22Rv1 (cell line): Measurements from ENCODE around the gene PCBP2.
A peak's percentile ranks its signal among the peaks of the same experiment; 100 is the strongest.
"Not testable (repeated sequence)": the region's sequence is repeated elsewhere in the genome, so short reads cannot be mapped to it uniquely, and the experiment has no call there.

Experiments used
- H3K27ac ChIP-seq: fragments of 450-650 bp; 2 replicates; pipeline ENCODE4 v1.5.1; 2017
- CTCF ChIP-seq: fragments of 450-650 bp; IDR thresholded peaks from 2 replicates; pipeline ENCODE4 v1.5.1; 2017; ENCODE audit warnings: mild to moderate bottlenecking
- ZFX ChIP-seq: fragments of 450-650 bp; IDR thresholded peaks from 2 replicates; pipeline ENCODE4 v1.6.1; 2017; ENCODE audit warnings: antibody characterized with exemption, borderline replicate concordance

Gene PCBP2

GRCh38 chr12:53418221-53418620 is 33.7 kb upstream of the PCBP2 start:
- no peak for TF ChIP-seq ZFX
- H3K27ac ChIP-seq = no peak overlapping the region

- TF ChIP-seq CTCF (no peak), ZFX (no peak)
- H3K27ac ChIP-seq = peak overlapping the region; percentile 82
Measured at GRCh38 chr12:53419756-53420155, 32.1 kb upstream of the PCBP2 start.

DNA sequence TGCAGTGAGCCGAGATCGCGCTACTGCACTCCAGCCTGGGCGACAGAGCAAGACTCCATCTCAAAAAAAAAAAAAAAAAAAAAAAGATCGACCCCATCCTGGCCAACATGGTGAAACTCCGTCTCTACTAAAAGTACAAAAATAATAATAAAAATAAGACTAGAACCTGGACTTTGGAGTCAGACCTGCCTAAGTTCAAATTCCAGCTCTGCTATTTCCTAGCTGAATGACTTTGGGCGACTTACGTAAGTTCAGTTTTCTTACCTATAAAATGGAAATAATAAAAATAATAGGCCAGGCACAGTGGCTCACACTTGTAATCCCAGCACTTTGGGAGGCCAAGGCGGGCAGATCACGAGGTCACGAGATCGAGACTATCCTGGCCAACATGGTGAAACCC is 29.7 kb upstream of the PCBP2 start:
- not testable (repeated sequence) for H3K27ac ChIP-seq

DNA sequence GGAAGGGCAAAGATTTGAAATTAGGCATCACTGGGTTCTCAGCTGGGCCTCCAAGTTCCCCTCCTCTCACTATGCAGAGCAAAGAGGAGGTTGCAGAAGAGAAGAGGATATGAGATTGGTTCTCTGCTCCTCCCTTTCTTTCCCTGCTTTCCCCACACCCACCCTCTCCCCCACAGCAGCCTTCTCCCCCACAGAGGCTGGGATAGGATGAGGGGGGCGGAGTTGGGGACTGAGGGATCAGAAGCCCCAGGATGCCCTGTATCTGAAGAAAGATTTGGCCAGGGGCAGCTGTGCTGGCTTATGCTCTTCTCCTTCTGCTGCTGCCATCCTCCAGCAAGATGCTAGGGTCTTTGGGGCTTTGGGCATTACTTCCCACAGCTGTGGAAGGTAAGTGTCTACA is 28.3 kb upstream of the PCBP2 start, which contains the start of gene AMHR2:
Gene AMHR2, plus strand, starts transcription at position 259 of the 400 bp plus-strand sequence. Its CDS starts 80 bp downstream, at position 339.
- H3K27ac ChIP-seq = no peak within 1 kb of the TSS
- no peak for TF ChIP-seq ZFX
- TF ChIP-seq CTCF = no peak

- TF ChIP-seq CTCF = no peak
- TF ChIP-seq ZFX = no peak
- H3K27ac ChIP-seq = 0 out of 2 replicates have a peak overlapping the region, but pooled peaks have one; percentile 75
Measured at GRCh38 chr12:53424626-53425514, 27.0 kb upstream of the PCBP2 start.

DNA sequence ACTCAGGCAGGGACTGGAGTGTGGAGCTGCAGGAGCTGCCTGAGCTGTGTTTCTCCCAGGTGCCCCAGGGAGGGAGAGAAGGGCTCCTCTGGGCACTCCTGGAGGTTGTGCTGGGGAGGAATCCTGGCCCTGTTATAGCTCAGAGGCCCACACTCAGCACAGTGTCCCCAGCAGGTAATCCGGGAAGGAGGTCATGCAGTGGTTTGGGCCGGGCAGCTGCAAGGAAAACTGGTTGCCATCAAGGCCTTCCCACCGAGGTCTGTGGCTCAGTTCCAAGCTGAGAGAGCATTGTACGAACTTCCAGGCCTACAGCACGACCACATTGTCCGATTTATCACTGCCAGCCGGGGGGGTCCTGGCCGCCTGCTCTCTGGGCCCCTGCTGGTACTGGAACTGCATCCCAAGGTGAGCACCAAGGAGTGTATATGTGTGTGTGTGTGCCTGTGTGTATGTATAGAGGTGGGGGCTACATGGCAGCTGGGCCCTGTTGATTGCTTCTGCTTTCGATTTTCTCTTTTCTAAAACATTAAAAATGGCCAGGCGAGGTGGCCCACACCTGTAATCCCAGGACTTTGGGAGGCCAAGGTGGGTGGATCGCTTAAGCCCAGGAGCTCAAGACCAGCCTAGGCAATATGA is 26.3 kb upstream of the PCBP2 start:
- H3K27ac ChIP-seq = peak overlapping the region; percentile 75; the same call in 1 of the 2 replicates
- TF ChIP-seq CTCF (no peak), ZFX (no peak)

DNA sequence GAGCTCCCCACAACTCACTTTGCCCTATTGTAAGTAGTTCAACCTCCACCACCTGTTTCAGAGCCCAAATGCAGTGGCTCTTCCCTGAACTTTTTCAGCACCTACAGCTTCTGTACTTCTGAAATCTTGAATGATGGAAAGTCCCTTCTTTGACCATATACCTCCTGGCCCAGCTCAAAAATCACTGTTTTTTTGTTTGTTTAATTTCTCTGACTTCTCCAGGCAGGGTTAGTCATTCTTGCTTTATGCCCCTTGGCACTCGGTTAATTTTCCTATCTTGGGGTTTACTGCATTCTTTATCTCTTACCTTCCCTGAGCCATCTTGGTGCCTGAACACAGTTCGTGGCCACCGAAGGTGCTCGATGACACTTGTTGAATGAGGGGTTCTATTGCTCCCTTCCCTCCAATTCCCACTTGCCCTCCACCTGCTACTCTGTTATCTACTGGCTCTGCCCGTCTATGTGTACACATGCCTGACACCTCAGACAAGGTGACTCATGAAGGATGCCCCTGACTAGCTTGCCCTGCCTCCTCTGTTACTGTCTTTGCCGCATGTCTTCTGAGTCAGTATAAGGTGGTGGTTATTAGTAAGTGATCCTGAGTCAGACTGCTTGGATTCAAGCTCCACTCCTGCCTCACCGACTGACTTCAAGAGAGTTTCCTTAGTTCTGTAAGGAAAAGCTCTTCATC is 23.9 kb upstream of the PCBP2 start:
- peak overlapping the region; percentile 75 for H3K27ac ChIP-seq
- TF ChIP-seq CTCF = no peak
- no peak for TF ChIP-seq ZFX

DNA sequence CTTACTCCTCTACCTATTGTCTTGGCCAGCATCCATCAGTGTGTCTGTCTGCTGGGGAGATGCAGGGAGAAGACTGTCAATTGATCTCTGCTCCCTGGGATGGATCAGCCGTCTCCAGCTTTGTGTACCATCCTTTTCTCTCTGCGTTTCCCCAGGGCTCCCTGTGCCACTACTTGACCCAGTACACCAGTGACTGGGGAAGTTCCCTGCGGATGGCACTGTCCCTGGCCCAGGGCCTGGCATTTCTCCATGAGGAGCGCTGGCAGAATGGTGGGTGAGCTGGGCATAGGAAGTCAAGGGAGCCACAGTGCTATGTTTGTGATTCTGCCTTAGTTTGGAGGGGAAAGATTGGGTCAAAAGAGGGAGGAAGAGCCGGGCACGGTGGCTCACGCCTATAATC is 23.2 kb upstream of the PCBP2 start:
- no peak for TF ChIP-seq CTCF
- no peak for TF ChIP-seq ZFX
- 0 out of 2 replicates have a peak overlapping the region, but pooled peaks have one; percentile 75 for H3K27ac ChIP-seq
